Panc1 (cell line): ENCODE measurements around the gene PAK4. TPM values are rescaled to one million over a fixed set of nuclear protein-coding genes. Genes with fewer than 3 reads are reported as not detected.
"Not testable (repeated sequence)": the region's sequence is repeated elsewhere in the genome, so short reads cannot be mapped to it uniquely, and the experiment has no call there.

Experiments
- ATAC-seq: fragments of 200-7000 bp; cut with Tn5 transposase; 2 replicates; pipeline ENCODE4 v1.9.1; 2020; ENCODE audit warnings: mild to moderate bottlenecking, moderate library complexity
- BruUV-seq: library from RNA; stranded (reverse); fragments of 400-500 nt; replicated peaks from 2 replicates; lab custom pipeline; 2021; lab: Mats Ljungman, UMichigan
- CTCF ChIA-PET: fragments of 300-600 bp; sonication (Branson Sonifier 250); formaldehyde crosslinking; loops from one replicate; lab custom pipeline; 2022; ENCODE audit warnings: antibody characterized with exemption; lab: Charles Lee
- POLR2A ChIA-PET: fragments of 300-600 bp; sonication (Branson Sonifier 250); formaldehyde crosslinking; loops from one replicate; lab custom pipeline; 2022; ENCODE audit warnings: antibody characterized with exemption; lab: Charles Lee
- DNase-seq: peaks from one replicate; pipeline ENCODE4 v3.0.0-alpha.2; 2010; ENCODE audit warnings: low read depth, low spot score
- H3K27ac ChIP-seq: 2 replicates; pipeline ENCODE4 v1.5.1; 2011; ENCODE audit warnings: mild to moderate bottlenecking, low read length, inconsistent platforms
- H3K27me3 ChIP-seq: fragments of 200-500 bp; sonication (Bioruptor generic); 2 replicates; pipeline ENCODE4 v1.6.0; 2014; ENCODE audit warnings: low read length, inconsistent platforms; ENCODE audit not compliant: control insufficient read depth, insufficient read depth
- H3K36me3 ChIP-seq: fragments of 200-500 bp; sonication (Bioruptor generic); 2 replicates; pipeline ENCODE4 v1.5.1; 2014; ENCODE audit warnings: inconsistent platforms, mild to moderate bottlenecking, low read length, moderate library complexity; ENCODE audit not compliant: control insufficient read depth, insufficient read depth
- H3K4me1 ChIP-seq: 2 replicates; pipeline ENCODE4 v1.5.1; 2011; ENCODE audit warnings: inconsistent platforms, mild to moderate bottlenecking, low read length, moderate library complexity; ENCODE audit not compliant: control insufficient read depth, insufficient read depth
- H3K4me3 ChIP-seq, 2 experiments: 2 replicates each; pipeline ENCODE4 v1.5.1; 2011 to 2012; ENCODE audit warnings: low read depth in 2 of 2, low read length in 2 of 2, mild to moderate bottlenecking in 2 of 2, inconsistent platforms in 1 of 2, moderate library complexity in 1 of 2
- H3K9me3 ChIP-seq: fragments of 200-500 bp; sonication (Bioruptor generic); 2 replicates; pipeline ENCODE4 v1.5.1; 2014; ENCODE audit warnings: low read depth, mild to moderate bottlenecking, inconsistent platforms, low read length, moderate library complexity; ENCODE audit not compliant: control insufficient read depth, insufficient read depth
- CTCF ChIP-seq: fragments of 450-650 bp; IDR thresholded peaks from 2 replicates; pipeline ENCODE4 v1.5.1; 2017; ENCODE audit warnings: mild to moderate bottlenecking
- POLR2AphosphoS5 ChIP-seq: IDR thresholded peaks from 2 replicates; pipeline ENCODE4 v1.6.1; 2012; ENCODE audit warnings: mild to moderate bottlenecking, low read depth, low read length, moderate library complexity
- REST ChIP-seq, 2 experiments: IDR thresholded peaks; 2 replicates each; pipeline ENCODE4 v1.6.1; 2011 to 2012; ENCODE audit warnings: low read depth in 2 of 2, control low read depth in 1 of 2, low read length in 1 of 2, mild to moderate bottlenecking in 1 of 2, moderate library complexity in 1 of 2; ENCODE audit not compliant: insufficient read depth in 1 of 2
- SIN3A ChIP-seq: IDR thresholded peaks from 2 replicates; pipeline ENCODE4 v1.6.1; 2012; ENCODE audit warnings: low read depth, mild to moderate bottlenecking, low read length, moderate library complexity, borderline replicate concordance; ENCODE audit not compliant: insufficient read depth
- TCF7L2 ChIP-seq: IDR thresholded peaks from 2 replicates; pipeline ENCODE4 v1.6.1; 2011; ENCODE audit warnings: mild to moderate bottlenecking, low read depth, low read length, inconsistent platforms
- in situ Hi-C: cut with HindIII; loops from 2 replicates; pipeline ENCODE4 v1.10.0; 2016; ENCODE audit warnings: low sequenced_read_pairs, low pct_unique_long_range_greater_than_20kb
- intact Hi-C: fragments of 100-400 bp; cut with micrococcal nuclease; formaldehyde crosslinking; loops from one replicate; pipeline ENCODE4 v1.10.0; 2022; ENCODE audit not compliant: unreplicated experiment
- total RNA-seq: library from RNA; stranded (reverse); gene quantifications from one replicate; pipeline ENCODE4 v1.2.1, GENCODE V29; 2021; ENCODE audit not compliant: unreplicated experiment

The PAK4 gene
- total RNA-seq, 1 experiment from 2014 or later, result 311 TPM

GRCh38 chr19:39211731-39212374 lies 86.3 kb downstream of the PAK4 start:
- ChIA-PET CTCF (interaction anchor here (0.5 to 5.5 kb wide), 20 partner anchors 9 to 559 kb away, joined by 3 to 78 read pairs (median 4); no protein-coding TSS in a partner anchor), POLR2A (interaction anchor here (0.6 to 0.8 kb wide), 5 partner anchors 9 to 576 kb away, joined by 3 to 7 read pairs (median 3); no protein-coding TSS in a partner anchor)
- TF ChIP-seq CTCF, result no peak
- no peak for TF ChIP-seq REST (IDR thresholded peaks at IDR 0.05; ENCODE audit: insufficient read depth in 1 of 2, low read depth in 2 of 2, low read length in 1 of 2)
- TF ChIP-seq SIN3A, result no peak
- no peaks in the 10 kb centered on the region for H3K27me3 ChIP-seq
- H3K36me3 ChIP-seq, result no peaks in the 10 kb centered on the region
- peak; percentile 54 for ATAC-seq
- no TSS peak for BruUV-seq
- H3K9me3 ChIP-seq, result no peaks in the 10 kb centered on the region
- in situ Hi-C loops (no loop called here), intact Hi-C loops (loop anchor here (1.0 to 5.0 kb wide), 2 partner anchors 116 to 200 kb away; partner anchors contain the start of gene PLEKHG2)
- no peak for DNase-seq
- H3K27ac ChIP-seq, result no peak overlapping the region
- H3K4me1 ChIP-seq, result no peaks in the 10 kb centered on the region
- H3K4me3 ChIP-seq, result no peak overlapping the region

GRCh38 chr19:39212375-39212742 lies 86.8 kb downstream of the PAK4 start:
- TF ChIP-seq TCF7L2 (no peak), SIN3A (no peak), CTCF (no peak), POLR2AphosphoS5 (no peak), REST (IDR thresholded peaks at IDR 0.05; ENCODE audit: insufficient read depth in 1 of 2, low read depth in 2 of 2, low read length in 1 of 2) (no peak)
- intact Hi-C loops (loop anchor here (1.0 to 5.0 kb wide), 2 partner anchors 116 to 200 kb away; partner anchors contain the start of gene PLEKHG2), in situ Hi-C loops (no loop called here)
- H3K4me3 ChIP-seq, result no peak overlapping the region
- no peaks in the 10 kb centered on the region for H3K36me3 ChIP-seq
- ChIA-PET POLR2A (interaction anchor here (0.7 to 0.8 kb wide), 2 partner anchors 9 to 75 kb away, joined by 3 to 7 read pairs; no protein-coding TSS in a partner anchor), CTCF (interaction anchor here (0.5 to 5.5 kb wide), 12 partner anchors 8 to 553 kb away, joined by 3 to 78 read pairs (median 4); partner anchors contain the start of gene SYCN)
- peaks cover 4% of the 10 kb centered on the region; the same call in 1 of the 2 replicates for H3K9me3 ChIP-seq
- no peaks in the 10 kb centered on the region for H3K27me3 ChIP-seq
- no peak overlapping the region for H3K27ac ChIP-seq
- DNase-seq (peak; percentile 75), ATAC-seq (peak; percentile 90)
- no peaks in the 10 kb centered on the region for H3K4me1 ChIP-seq
- no TSS peak for BruUV-seq

GRCh38 chr19:39215323-39215722 lies 89.7 kb downstream of the PAK4 start:
- H3K4me3 ChIP-seq, intact Hi-C loops, H3K4me1 ChIP-seq, H3K9me3 ChIP-seq, BruUV-seq, H3K36me3 ChIP-seq, H3K27ac ChIP-seq, H3K27me3 ChIP-seq, DNase-seq, ATAC-seq: not testable (repeated sequence)
- in situ Hi-C loops, result loop anchor here (5.0 kb wide), 3 partner anchors 37 to 562 kb away; partner anchors contain the start of genes LEUTX and SAMD4B
- CTCF ChIA-PET, result interaction anchor here (0.6 to 5.5 kb wide), 3 partner anchors 10 to 113 kb away, joined by 3 to 78 read pairs (median 4); no protein-coding TSS in a partner anchor
- POLR2A ChIA-PET, result interaction anchor here (1.2 kb wide), 1 partner anchor 16 kb away, joined by 4 read pairs; no protein-coding TSS in a partner anchor
